Measurements from ENCODE around the gene ASIC4. TPM values are rescaled to one million over a fixed set of nuclear protein-coding genes. Genes with fewer than 3 reads are reported as not detected.

Gene ASIC4
- total RNA-seq, 1 experiment from 2014 or later: not detected

GRCh38 chr2:219567791-219568361 is 53.6 kb downstream of the ASIC4 start:
- peaks cover 18% of the 10 kb centered on the region for H3K4me1 ChIP-seq (replicated peaks)
- 0 out of 2 replicates have a peak, but pooled peaks cover 3% of the 10 kb centered on the region for H3K9me3 ChIP-seq (replicated peaks)
- no peak overlapping the region for H3K4me3 ChIP-seq
- no peak for DNase-seq (ENCODE audit: low read depth in 1 of 2, low spot score in 2 of 2)
- H3K36me3 ChIP-seq: peaks cover 44% of the 10 kb centered on the region
- H3K27me3 ChIP-seq (replicated peaks): no peaks in the 10 kb centered on the region
- H3K27ac ChIP-seq: no peak overlapping the region

GRCh38 chr2:219569041-219569440 is 54.8 kb downstream of the ASIC4 start:
- Histone ChIP-seq H3K27me3 (replicated peaks) (no peaks in the 10 kb centered on the region), H3K9me3 (replicated peaks) (0 out of 2 replicates have a peak, but pooled peaks cover 3% of the 10 kb centered on the region), H3K27ac (no peak overlapping the region), H3K4me3 (no peak overlapping the region), H3K4me1 (replicated peaks) (peaks cover 18% of the 10 kb centered on the region), H3K36me3 (peaks cover 44% of the 10 kb centered on the region)
- DNase-seq (ENCODE audit: low read depth in 1 of 2, low spot score in 2 of 2): no peak

GRCh38 chr2:219569635-219570034 is 55.4 kb downstream of the ASIC4 start:
- Histone ChIP-seq H3K4me3 (no peak overlapping the region), H3K4me1 (replicated peaks) (peaks cover 18% of the 10 kb centered on the region), H3K27ac (no peak overlapping the region), H3K27me3 (replicated peaks) (no peaks in the 10 kb centered on the region), H3K36me3 (peaks cover 44% of the 10 kb centered on the region), H3K9me3 (replicated peaks) (0 out of 2 replicates have a peak, but pooled peaks cover 3% of the 10 kb centered on the region)
- no peak for DNase-seq (ENCODE audit: low read depth in 1 of 2, low spot score in 2 of 2)

- Histone ChIP-seq H3K4me1 (replicated peaks) (peaks cover 18% of the 10 kb centered on the region), H3K4me3 (peak overlapping the region; percentile 97), H3K27me3 (replicated peaks) (no peaks in the 10 kb centered on the region), H3K36me3 (peaks cover 44% of the 10 kb centered on the region), H3K27ac (peak overlapping the region; percentile 39), H3K9me3 (replicated peaks) (0 out of 2 replicates have a peak, but pooled peaks cover 3% of the 10 kb centered on the region)
- peak; percentile 21 to 46 for DNase-seq (ENCODE audit: low read depth in 1 of 2, low spot score in 2 of 2)
These were observed 56.1 kb downstream of the ASIC4 start for GRCh38 chr2:219570194-219570923.

- H3K4me3 ChIP-seq: peak overlapping the region; percentile 97
- H3K4me1 ChIP-seq (replicated peaks): peaks cover 18% of the 10 kb centered on the region
- 0 out of 2 replicates have a peak, but pooled peaks cover 3% of the 10 kb centered on the region for H3K9me3 ChIP-seq (replicated peaks)
- peak overlapping the region; percentile 39 for H3K27ac ChIP-seq
- DNase-seq (ENCODE audit: low read depth in 1 of 2, low spot score in 2 of 2): peak; percentile 49 to 51
- no peaks in the 10 kb centered on the region for H3K27me3 ChIP-seq (replicated peaks)
- H3K36me3 ChIP-seq: peaks cover 43% of the 10 kb centered on the region
These were observed 56.6 kb downstream of the ASIC4 start for GRCh38 chr2:219570924-219571310.

GRCh38 chr2:219571311-219572236 is 57.3 kb downstream of the ASIC4 start, which contains the start of gene OBSL1:
Gene OBSL1 (minus strand): TSS chr2:219571539. CDS start chr2:219571232, 307 bp downstream.
- Histone ChIP-seq H3K27ac (peak within 1 kb of the TSS; percentile 39), H3K9me3 (replicated peaks) (0 out of 2 replicates have a peak, but pooled peaks cover 3% of the 10 kb centered on the region), H3K27me3 (replicated peaks) (no peaks in the 10 kb centered on the region), H3K4me3 (peak within 1 kb of the TSS; percentile 97), H3K36me3 (peaks cover 40% of the 10 kb centered on the region), H3K4me1 (replicated peaks) (peaks cover 18% of the 10 kb centered on the region)
- peak; percentile 21 to 85 for DNase-seq (ENCODE audit: low read depth in 1 of 2, low spot score in 2 of 2)

- no peak for DNase-seq (ENCODE audit: low read depth in 1 of 2, low spot score in 2 of 2)
- Histone ChIP-seq H3K4me1 (replicated peaks) (peaks cover 18% of the 10 kb centered on the region), H3K27me3 (replicated peaks) (0 out of 2 replicates have a peak, but pooled peaks cover 3% of the 10 kb centered on the region), H3K9me3 (replicated peaks) (0 out of 2 replicates have a peak, but pooled peaks cover 3% of the 10 kb centered on the region), H3K4me3 (peak within 1 kb of the TSS; percentile 97), H3K27ac (peak within 1 kb of the TSS; percentile 39), H3K36me3 (peaks cover 32% of the 10 kb centered on the region)
These were observed 58.1 kb downstream of the ASIC4 start, which contains the start of gene INHA for GRCh38 chr2:219572237-219573001. Gene INHA (plus strand): TSS chr2:219572310. CDS start chr2:219572375, 65 bp downstream.

GRCh38 chr2:219573166-219573565 is 58.9 kb downstream of the ASIC4 start:
- Histone ChIP-seq H3K4me3 (no peak overlapping the region), H3K27ac (no peak overlapping the region)
- no peak for DNase-seq (ENCODE audit: low read depth in 1 of 2, low spot score in 2 of 2)

GRCh38 chr2:219574484-219575311 is 60.4 kb downstream of the ASIC4 start:
- Histone ChIP-seq H3K4me1 (replicated peaks) (peaks cover 18% of the 10 kb centered on the region), H3K4me3 (no peak overlapping the region), H3K36me3 (peaks cover 13% of the 10 kb centered on the region), H3K9me3 (replicated peaks) (0 out of 2 replicates have a peak, but pooled peaks cover 3% of the 10 kb centered on the region), H3K27ac (no peak overlapping the region), H3K27me3 (replicated peaks) (0 out of 2 replicates have a peak, but pooled peaks cover 3% of the 10 kb centered on the region)
- DNase-seq (ENCODE audit: low read depth in 1 of 2, low spot score in 2 of 2): no peak

More at GRCh38 chr2:219573166-219573565, 58.9 kb downstream of the ASIC4 start:
- peaks cover 18% of the 10 kb centered on the region for H3K4me1 ChIP-seq (replicated peaks)
- H3K27me3 ChIP-seq (replicated peaks): 0 out of 2 replicates have a peak, but pooled peaks cover 3% of the 10 kb centered on the region
- H3K36me3 ChIP-seq: peaks cover 25% of the 10 kb centered on the region
- 0 out of 2 replicates have a peak, but pooled peaks cover 3% of the 10 kb centered on the region for H3K9me3 ChIP-seq (replicated peaks)

GRCh38 chr2:219575566-219576504 is 61.6 kb downstream of the ASIC4 start:
- Histone ChIP-seq H3K36me3 (peaks cover 2% of the 10 kb centered on the region), H3K27me3 (replicated peaks) (0 out of 2 replicates have a peak, but pooled peaks cover 6% of the 10 kb centered on the region), H3K4me1 (replicated peaks) (peaks cover 8% of the 10 kb centered on the region), H3K4me3 (no peak overlapping the region), H3K27ac (no peak overlapping the region), H3K9me3 (replicated peaks) (no peaks in the 10 kb centered on the region)
- no peak for DNase-seq (ENCODE audit: low read depth in 1 of 2, low spot score in 2 of 2)

Measured in SJSA1 (cell line).